HG03521 (cell line): ENCODE data around the gene ABHD14A.
"Not testable (repeated sequence)": the region's sequence is repeated elsewhere in the genome, so short reads cannot be mapped to it uniquely, and the experiment has no call there.

Source experiments
- ATAC-seq: cut with Tn5 transposase; IDR thresholded peaks from one replicate; pipeline ENCODE4 v1.9.1; 2021; ENCODE audit warnings: mild to moderate bottlenecking, moderate library complexity; ENCODE audit not compliant: unreplicated experiment

Gene ABHD14A

GRCh38 chr3:51974963-51975851 lies at the start of gene ABHD14A:
TSS of gene ABHD14A (plus strand) at chr3:51975064. CDS start at chr3:51975136, 72 bp downstream.
- peak; percentile 51 for ATAC-seq

DNA sequence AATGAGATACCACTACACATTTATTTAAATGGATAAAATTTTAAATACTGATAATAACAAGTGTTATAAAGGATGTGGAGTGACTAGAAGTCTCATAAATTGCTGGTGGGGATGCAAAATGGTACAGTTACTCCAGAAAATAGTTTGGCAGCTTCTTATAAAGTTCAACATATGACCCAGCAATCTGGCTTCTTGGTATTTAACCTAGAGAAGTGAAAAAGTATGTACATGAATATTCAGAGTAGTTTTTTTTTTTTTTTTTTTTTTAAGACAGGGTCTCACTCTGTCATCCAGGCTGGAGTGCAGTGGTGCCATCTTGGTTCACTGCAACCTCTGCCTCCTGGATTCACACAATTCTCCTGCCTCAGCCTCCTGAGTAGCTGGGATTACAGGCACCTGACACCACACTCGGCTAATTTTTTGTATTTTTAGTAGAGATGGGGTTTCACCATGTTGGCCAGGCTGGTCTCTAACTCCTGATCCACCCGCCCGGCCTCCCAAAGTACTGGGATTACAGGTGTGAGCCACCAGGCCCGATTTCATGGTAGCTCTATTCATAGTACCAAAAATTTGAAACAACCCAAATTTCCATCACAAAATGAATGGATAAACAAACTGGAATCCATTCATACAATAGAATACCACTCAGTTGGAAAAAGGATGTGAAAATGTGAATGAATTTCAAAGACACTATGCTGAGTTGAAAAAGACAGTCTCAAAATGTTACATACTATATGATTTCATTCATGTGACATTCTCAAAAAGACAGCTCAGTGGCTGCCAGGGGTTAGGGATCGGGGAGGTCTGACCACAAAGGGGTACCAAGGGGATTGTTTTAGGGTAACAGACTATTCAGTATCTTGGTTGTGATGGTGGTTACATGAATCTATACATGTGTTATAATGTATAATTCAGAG lies 47.5 kb upstream of the ABHD14A start:
- no peak for ATAC-seq

DNA sequence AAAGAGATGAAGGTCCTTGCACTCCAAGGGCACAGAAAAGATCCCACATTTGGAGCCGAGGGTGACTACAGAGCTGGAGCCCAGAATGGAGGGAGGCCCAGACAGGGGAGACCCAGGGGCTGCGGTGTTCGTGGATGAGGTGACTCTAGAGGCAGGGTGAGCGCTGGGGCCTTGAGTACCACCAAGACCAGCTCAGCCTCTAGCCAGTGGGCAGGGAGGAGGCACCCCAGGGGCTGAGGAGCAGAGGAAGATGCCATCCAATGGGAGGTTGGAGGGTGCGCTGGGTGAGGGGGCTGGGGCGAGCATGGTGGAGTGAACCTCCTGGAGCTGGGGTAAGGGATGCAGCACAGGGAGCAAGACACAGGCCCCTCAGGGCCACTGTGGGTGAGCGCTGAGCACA lies 46.4 kb upstream of the ABHD14A start:
- ATAC-seq = no peak

DNA sequence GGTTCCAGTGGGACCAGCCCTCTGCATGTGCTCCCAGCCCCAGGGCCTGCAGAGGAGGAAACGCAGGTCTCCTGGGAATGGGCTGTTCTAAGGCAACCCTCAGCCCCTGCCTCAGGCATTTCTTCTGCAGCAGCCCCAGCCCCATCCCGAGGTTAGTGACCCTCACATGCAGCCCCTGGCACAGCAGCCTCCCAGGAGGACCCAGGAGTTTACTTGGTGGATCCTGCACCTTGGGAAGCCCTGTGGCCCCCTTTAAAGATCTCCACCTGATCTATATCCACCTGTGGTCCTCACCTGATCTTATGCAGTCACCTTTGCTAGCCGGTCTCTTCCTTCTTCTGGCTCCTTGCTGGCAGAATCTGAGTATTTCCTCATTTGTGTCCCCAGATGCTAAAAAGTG lies 45.9 kb upstream of the ABHD14A start:
- not testable (repeated sequence) for ATAC-seq

- no peak for ATAC-seq
Measured at GRCh38 chr3:51929420-51930003, 45.4 kb upstream of the ABHD14A start.

- no peak for ATAC-seq
Measured at GRCh38 chr3:51930439-51930838, 44.4 kb upstream of the ABHD14A start.

- no peak for ATAC-seq
Measured at GRCh38 chr3:51931756-51932155, 43.1 kb upstream of the ABHD14A start.

- no peak for ATAC-seq
Measured at GRCh38 chr3:51932471-51933370, 42.1 kb upstream of the ABHD14A start.

DNA sequence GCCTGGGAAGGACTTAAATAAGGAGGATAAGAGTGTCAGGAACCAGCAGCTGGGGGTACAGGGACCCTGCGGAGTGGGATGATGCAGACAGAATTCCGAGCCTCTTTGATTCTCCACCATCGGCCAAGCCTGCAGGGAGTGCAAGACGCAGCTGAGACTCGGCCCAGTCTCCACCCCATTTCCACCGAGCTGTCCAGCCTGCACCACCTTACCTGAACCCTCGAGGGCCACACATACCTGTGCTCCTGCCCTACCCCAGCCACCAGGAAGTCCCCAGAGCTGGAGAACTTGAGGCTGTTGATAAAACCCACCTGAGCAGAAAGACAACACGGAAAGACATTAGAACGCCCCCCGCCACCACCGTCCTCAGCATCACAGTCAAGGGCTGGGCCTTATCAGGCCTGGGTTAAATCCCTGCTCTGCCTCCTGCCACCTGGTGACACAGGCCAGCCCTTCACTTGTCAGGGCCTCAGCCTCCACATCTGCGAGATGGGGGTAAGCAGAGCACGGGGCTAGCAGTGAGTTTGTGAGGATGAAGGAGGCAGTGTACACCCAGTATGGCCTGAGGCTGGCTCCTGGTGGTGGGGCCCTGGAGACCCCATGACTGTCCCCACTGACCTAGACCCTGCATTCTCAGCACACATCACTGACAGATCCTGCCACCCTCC lies 41.3 kb upstream of the ABHD14A start:
- ATAC-seq = no peak

- no peak for ATAC-seq
Measured at GRCh38 chr3:51934139-51934850, 40.6 kb upstream of the ABHD14A start.

DNA sequence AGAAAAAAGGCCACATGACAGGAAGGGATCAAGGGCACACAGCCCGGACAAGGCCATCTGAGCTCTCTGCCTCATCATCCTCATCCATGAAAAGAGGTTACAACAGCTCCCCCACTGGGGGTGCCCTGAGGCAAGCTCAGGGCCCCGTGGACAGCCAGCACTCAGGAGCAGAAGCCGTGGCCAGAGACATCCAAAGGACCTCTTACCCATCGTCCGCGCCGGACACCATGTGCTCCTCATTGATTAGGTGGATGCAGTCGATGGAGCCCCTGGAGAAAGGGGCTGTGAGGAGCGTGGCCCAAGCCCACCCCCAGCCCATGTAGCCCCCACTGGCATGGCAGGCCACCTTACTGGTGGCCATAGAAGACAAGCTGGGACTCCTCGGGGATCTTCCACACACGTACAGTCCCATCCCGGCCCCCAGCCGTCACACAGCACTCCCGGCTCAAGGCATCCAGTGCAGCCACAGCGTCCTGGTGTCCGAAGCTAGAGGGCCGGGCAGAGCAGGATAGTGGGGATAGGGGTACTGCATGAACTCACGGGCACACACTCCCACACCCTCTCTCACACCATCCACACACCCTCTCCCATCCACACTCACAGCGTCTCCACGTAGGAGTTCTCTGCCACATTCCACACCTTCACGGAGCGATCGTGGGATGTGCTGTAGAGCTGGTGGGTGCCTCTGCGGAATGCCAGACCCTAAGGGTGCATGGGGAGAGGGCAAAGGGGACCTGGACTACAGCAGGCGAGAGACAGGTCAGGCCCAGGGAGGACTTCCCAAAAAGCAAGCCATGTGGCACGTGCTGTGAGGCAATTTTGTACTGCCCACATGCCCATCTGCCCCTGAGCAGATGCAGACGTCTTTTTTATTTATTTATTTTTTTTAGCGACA lies 39.6 kb upstream of the ABHD14A start:
- ATAC-seq = no peak

DNA sequence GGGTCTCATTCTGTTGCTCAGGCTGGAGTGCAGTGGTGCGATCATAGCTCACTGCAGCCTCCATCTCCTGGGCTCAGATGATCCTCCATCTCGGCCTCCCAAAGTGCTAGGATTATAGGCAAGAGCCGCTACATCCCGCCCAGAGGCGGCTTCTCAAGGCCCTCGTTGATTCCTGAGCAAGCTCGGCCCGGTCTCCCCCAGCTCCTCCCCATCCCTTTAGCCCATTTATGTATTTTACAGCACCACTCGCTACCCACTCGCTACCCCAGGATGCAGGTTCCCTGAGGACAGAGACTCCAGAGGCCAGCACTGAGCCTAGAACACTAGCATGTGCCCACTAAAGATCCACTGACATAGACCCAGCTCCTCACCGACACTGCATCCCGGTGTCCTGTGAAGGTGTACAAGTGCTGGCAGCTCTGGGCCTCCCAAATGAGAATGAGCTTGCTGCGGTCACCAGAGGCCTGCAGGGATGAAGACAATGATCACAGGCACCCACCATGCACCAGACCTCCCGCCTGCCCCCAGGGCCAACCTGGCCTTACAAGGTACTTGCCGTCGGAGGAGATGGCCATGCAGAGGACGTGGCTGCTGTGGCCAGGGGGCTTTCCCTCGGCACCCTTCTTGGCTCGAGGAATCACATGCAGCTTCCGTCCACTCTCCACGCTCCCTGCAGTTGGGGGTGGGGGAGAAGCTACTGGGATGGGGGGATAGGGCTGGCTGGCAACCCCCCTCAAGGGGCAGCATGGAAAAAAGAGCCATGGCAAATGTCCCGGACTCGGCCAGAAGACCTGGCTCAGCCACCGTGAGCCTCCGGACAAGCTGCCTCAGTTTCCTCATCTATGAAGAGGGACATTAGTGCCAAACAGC lies 38.7 kb upstream of the ABHD14A start:
- no peak for ATAC-seq

GRCh38 chr3:51937014-51937413 lies 37.9 kb upstream of the ABHD14A start:
- no peak for ATAC-seq

GRCh38 chr3:51937611-51938450 lies 37.0 kb upstream of the ABHD14A start:
- ATAC-seq = no peak

GRCh38 chr3:51938780-51939425 lies 36.0 kb upstream of the ABHD14A start:
- no peak for ATAC-seq
